ENCODE results near the gene SMIM35.
"Not testable (repeated sequence)": the region's sequence is repeated elsewhere in the genome, so short reads cannot be mapped to it uniquely, and the experiment has no call there.

Gene SMIM35

GRCh38 chr11:118017631-118018315 is 69.0 kb downstream of the SMIM35 start:
- no peak for DNase-seq

- DNase-seq: no peak
These were observed 69.7 kb downstream of the SMIM35 start for GRCh38 chr11:118017111-118017510.

DNA sequence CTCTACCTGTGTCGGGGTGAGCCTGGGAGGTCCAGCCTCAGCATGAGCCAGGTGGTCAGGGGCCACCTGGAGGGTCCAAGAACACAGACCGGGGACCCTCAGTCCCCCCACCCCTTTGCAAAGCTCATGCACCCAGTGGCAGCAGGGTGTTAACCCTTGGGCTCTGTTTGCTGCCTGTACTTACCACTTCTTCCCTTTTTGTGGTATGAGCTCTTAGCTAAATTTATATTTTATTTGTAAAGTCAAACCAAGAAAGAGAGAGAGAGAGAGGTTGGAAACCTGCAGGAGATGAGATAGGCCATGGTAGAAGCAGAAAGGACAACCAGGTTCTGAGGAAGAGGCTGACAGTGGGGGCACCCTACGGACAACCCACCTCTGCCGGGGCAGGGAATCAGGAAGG is 70.7 kb downstream of the SMIM35 start:
- no peak for DNase-seq

- no peak for DNase-seq
These were observed 71.3 kb downstream of the SMIM35 start for GRCh38 chr11:118015385-118015841.

GRCh38 chr11:118014022-118014421 is 72.7 kb downstream of the SMIM35 start:
- no peak for DNase-seq

DNA sequence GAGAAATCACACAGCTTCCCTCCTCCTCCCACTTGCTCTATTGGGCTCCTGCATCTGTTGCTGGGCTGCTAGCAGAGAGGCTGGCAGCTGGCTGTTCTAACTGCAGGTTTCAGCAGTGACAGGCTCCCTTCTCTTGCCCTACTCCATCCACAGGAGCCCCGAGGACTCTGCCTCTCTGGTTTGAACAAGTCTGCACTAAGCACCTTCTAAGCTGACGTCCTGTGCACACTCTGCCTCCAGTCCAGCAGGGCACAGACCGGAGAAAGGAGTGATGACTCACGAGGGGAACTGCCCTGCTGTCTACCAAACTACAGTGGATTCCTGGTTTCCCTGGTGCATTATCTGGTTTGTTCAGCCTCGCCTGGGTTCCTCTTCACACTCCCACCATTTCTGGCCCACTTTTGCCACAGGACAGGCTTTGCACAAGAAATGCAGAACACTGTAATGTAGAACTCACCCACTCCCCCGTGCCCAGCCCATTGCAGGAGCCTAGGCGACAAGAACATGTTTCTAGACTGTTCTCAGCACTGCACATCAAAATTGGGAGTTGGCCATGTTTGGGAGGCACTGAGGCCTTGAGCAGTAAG is 74.6 kb downstream of the SMIM35 start:
- DNase-seq: no peak

GRCh38 chr11:118010738-118011461 is 75.9 kb downstream of the SMIM35 start:
- DNase-seq: no peak

GRCh38 chr11:118009864-118010737 is 76.7 kb downstream of the SMIM35 start:
- no peak for DNase-seq

DNA sequence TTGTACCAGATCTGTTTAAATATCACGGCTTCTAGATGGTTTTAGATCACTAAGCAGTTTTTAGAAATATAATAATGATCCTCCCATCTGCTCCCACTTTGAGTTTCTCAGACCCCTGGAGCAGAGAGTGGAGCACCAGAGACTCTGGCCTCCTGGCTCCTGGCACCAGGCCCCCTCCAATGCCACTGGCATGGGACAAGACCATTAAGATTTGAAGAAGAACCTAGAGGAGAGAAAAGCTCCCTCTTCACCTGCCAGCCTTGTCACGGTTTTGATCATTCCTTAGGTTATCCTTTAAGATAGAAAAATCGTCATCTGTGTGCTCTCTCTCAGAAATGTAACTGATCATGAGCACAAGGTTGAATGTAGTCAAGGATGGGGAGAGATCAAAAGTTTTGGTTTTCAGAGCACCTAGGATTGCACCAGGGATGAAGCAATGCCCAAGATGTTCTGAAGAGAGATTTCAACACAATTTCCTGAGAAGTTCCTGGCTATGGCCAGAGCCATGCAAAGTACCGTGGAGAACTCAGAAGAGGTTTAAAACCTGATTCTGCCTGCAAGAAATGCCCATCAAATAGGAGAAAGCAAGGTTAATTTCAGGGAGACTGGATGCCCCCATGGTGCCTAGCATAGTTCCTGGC is 78.4 kb downstream of the SMIM35 start:
- DNase-seq: no peak

DNA sequence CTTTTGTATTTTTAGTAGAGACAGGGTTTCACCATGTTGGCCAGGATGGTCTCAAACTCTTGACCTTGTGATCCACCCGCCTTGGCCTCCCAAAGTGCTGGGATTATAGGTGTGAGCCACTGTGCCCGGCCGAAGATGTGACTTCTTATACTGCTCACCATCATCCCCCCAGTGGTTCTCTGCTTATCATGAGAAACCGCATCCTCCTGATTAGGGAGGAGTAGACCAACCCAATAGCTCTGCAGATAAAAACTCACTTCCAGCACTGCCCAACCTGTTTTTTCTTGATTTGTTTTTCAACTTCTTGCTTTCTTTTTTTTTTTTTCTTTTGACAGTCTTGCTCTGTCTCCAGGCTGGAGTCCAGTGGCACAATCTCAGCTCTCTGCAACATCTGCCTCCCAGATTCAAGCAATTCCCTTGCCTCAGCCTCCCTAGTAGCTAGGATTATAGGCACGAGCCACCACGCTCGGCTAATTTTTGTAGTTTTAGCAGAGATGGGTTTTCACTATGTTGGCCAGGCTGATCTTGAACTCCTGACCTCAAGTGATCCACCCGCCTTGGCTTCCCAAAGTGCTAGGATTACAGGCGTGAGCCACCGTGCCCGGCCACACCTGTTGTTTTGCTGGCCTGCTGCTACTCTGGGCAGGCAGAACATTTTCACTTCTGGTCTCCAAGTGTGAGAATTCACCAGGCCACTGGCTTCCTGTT is 79.0 kb downstream of the SMIM35 start:
- not testable (repeated sequence) for DNase-seq

GRCh38 chr11:118007040-118007439 is 79.7 kb downstream of the SMIM35 start:
- DNase-seq: no peak

DNA sequence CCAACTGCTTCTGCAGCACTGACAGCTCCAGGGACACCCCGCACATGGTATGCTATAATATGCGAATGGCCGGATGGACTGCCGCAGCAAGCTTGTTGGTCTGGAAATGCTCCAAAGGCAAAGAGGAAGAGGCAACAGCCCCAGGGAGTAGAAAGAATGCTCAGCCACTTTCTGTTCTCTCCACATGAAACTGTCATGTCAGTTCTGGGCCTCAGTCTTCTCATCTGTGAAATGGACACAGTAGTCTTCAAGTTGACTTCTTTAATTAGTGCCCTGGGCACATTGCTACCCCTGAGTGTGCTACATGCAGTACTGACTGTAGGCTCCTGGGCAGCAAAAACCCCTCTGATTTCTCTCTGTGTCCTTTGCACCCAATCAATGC is 80.6 kb downstream of the SMIM35 start:
- DNase-seq: no peak

DNA sequence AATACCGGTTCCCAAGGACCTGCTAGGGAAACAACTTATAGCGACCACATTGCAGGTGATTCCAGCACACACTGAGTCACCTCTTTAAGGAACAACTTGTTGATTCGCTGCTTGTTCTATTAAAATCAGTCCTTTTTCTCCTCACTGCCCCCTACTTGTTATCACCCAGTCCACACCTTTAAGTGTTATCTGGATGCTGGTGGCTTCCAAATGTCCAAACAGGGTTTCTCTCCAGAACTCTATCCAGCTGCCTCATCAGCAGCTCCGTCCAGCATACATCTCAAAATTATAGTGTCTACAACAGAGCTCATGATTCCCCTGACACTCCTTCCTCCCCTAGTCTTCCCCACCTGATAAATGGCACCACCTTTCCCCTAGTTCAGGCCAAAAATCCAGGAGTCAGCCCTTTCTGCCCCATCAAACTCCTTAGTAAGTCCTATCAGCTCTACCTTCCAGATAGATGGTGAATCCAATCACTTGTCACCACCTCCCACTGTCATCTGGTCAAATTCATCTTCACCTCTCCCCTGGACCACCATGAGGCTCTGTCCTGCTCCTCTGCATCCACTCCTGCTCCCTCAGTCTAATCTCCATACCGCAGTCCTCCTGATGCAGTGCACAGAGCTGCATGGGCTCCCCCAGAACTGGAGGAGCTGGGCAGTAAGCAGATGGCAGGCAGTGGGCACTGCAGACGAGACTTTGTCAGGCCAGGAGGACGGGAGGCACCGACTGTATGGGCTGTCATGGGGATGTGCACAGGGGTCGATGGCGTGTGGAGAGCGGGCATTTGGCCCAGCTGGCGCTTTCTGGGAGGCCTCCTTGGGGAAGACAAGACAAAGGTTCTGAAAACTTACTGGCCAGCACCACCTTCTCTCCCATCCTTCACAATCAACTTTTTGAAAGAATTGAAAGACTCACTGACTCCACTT is 81.3 kb downstream of the SMIM35 start:
- DNase-seq: no peak

DNA sequence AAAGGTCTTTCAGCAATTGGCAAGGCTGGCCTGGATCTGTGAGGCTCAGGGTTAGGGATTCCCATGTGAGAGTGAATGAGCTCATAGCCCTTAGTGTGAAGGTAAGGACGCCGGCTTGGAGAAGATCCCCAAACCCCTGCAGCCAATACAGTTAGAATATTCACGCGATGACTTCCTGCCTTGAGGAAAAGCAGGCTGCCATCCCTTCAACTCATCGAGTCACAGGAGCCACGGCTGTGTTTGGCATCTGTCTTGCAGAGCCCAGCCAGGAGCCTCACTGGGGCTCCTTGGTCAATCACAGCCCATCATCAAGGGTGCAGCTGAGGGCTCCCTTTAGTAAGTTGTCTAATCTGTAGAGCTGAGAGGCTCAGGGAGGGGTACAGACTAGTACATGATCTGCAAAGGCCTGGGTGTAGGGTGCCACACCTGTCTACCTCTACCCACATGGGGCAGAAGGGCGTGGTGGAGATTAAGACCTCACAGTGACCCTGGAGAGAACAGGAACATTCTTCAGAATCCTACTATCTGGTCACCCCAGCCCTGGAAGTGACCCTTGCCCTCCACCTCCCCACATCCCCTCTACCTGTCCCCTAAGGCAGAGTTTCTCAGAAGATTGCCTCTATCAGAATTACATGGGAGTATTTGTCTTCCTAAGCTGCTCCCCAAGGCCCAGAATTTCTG is 82.1 kb downstream of the SMIM35 start:
- DNase-seq: no peak

DNA sequence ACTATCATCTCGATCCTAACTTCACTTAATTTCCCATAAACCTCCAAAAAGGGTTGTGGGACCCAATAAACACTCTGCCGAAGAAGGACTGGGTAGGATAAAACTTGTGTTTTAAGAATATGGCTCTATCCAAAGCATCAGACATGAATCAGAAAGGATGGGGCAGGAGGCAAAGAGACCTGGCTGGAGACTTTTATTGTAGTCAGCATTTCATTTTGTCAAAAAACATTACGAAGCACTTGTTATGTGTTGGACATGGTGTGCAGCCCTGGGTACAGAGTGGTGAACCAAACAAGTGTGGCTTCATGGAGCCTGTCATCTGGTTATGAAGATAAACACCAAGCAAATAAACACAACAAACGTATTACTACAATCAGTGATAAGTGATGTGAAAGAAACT is 83.3 kb downstream of the SMIM35 start:
- DNase-seq: no peak

DNA sequence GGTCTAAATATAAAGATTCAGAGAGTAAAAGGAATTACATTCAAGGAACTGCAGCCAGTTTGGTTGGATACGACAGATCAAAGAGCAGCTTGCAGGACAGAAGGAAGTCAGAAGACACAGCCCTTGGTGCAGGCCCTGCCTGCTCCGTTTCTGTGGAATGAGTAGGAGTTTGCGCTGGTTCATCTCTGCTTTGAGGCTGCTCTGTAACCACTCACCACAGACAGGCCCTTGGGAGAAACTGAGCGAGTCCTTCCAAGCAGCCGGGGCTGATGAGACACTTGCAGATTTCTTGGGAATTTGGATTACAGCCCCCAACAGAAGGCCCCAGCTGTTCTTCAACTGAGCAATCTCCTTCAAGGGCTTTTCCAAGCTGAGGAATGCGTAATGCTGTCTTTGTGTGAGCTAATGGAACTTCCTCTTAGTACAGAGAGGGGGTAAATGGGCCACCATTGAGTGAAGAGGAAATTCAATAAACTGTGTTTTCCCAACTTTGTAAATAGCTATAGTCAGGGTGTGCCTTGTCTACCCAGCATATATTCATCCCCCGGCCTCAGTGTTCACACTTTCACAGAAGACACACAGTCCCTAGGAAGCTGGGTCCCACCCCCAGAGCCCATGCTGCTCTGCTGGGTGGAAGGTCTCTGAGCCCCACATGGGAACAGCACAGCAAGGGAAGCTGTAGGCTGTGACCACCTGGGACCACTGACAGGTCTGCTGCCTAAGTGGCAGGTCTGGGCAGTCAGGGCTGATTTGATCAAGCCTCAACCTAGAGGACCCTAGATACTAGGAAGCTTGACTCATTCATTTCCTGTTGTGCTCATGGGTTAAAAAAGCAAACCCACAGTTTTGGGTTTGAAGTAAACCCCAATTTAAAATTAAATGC is 84.0 kb downstream of the SMIM35 start:
- DNase-seq: peak; percentile 63

DNA sequence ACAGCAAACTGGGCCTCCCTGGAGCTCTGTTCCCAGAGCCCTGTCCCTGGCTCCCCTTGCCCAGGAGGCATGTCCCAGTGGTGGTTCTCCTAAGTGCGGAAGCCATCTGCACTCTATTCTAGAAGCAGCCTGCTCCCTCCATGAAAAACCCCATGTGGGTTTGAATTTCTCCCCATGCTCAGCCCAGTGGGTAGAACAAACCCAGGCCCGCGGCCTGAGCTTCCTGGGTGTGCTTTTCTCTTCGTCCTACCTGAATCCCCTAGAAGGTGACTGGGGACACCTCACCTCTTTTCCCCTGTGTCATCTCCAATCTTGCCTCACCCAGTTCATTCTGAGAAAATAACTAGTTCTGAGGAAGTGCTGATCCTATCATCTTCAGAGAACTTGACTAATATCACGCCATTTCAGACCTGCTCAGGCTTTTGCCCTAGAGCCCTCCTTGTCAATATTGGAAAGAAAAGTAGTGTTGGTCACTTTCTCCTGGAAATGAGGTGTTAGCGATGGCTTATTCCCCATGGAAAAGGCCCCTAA is 84.7 kb downstream of the SMIM35 start:
- no peak for DNase-seq

GRCh38 chr11:118001494-118001971 is 85.2 kb downstream of the SMIM35 start:
- DNase-seq: no peak

DNA sequence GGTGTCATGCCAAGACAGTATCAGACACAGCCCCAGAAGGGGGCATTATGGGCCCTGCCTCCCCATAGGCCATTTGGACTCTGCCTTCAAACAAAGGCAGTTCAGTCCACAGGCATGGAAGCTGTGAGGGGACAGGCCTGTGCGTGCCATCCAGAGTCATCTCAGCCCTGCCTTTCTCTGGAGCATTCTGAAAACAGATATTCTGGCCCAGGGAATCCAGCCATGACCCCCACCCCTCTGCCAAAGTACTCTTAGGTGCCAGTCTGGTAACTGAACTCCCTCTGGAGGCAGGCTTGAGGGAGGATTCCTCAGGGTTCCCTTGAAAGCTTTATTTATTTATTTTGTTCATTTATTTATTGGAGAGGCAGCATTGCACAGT is 85.9 kb downstream of the SMIM35 start:
- no peak for DNase-seq

Data from fibroblast of skin of right biceps (primary cell).